ENCODE measurements around the gene PTPRR. TPM values are rescaled to one million over a fixed set of nuclear protein-coding genes. Genes with fewer than 3 reads are reported as not detected.

Gene PTPRR
- not detected for total RNA-seq

GRCh38 chr12:70920251-70920851, at the start of gene PTPRR:
PTPRR (minus strand) TSS chr12:70920738; CDS start chr12:70920390, 348 bp downstream.
- H3K27me3 ChIP-seq, result peaks cover 26% of the 10 kb centered on the region
- peaks cover 4% of the 10 kb centered on the region for H3K4me1 ChIP-seq
- TF ChIP-seq EP300 (IDR thresholded peaks at IDR 0.05), result no peak
- no peak for TF ChIP-seq POLR2A (IDR thresholded peaks at IDR 0.05)
- no peak for TF ChIP-seq CTCF (IDR thresholded peaks at IDR 0.05)
- no peak for TF ChIP-seq POLR2AphosphoS5 (IDR thresholded peaks at IDR 0.05)
- 6% methylated on average over 20 of the region's 29 CpGs for WGBS
- peak within 1 kb of the TSS; percentile 9 for H3K4me3 ChIP-seq
- H3K27ac ChIP-seq, result no peak within 1 kb of the TSS
- H3K9me3 ChIP-seq, result no peaks in the 10 kb centered on the region
- no peaks in the 10 kb centered on the region for H3K36me3 ChIP-seq
- DNase-seq (ENCODE audit: low spot score in 2 of 2), result no peak

GRCh38 chr12:70966996-70967790, 46.7 kb upstream of the PTPRR start:
- Histone ChIP-seq H3K36me3 (no peaks in the 10 kb centered on the region), H3K27me3 (no peaks in the 10 kb centered on the region), H3K4me1 (no peaks in the 10 kb centered on the region), H3K4me3 (no peak overlapping the region), H3K9me3 (no peaks in the 10 kb centered on the region), H3K27ac (no peak overlapping the region)
- no peak for DNase-seq (ENCODE audit: low spot score in 2 of 2)
- TF ChIP-seq POLR2A (IDR thresholded peaks at IDR 0.05) (no peak), POLR2AphosphoS5 (IDR thresholded peaks at IDR 0.05) (no peak), EP300 (IDR thresholded peaks at IDR 0.05) (no peak), CTCF (IDR thresholded peaks at IDR 0.05) (no peak)
- 83% methylated on average over 8 of the region's 8 CpGs for WGBS

- no peak for DNase-seq (ENCODE audit: low spot score in 2 of 2)
- WGBS, result 86% methylated on average over 2 of the region's 2 CpGs
Observed at GRCh38 chr12:70966046-70966445, 45.5 kb upstream of the PTPRR start.

GRCh38 chr12:70964867-70965510, 44.5 kb upstream of the PTPRR start:
- Histone ChIP-seq H3K4me3 (no peak overlapping the region), H3K36me3 (no peaks in the 10 kb centered on the region), H3K27me3 (no peaks in the 10 kb centered on the region), H3K27ac (no peak overlapping the region), H3K9me3 (no peaks in the 10 kb centered on the region), H3K4me1 (no peaks in the 10 kb centered on the region)
- TF ChIP-seq POLR2A (IDR thresholded peaks at IDR 0.05) (no peak), EP300 (IDR thresholded peaks at IDR 0.05) (no peak), POLR2AphosphoS5 (IDR thresholded peaks at IDR 0.05) (no peak), CTCF (IDR thresholded peaks at IDR 0.05) (no peak)
- 81% methylated on average over 4 of the region's 4 CpGs for WGBS
- DNase-seq (ENCODE audit: low spot score in 2 of 2), result no peak

More at GRCh38 chr12:70966046-70966445, 45.5 kb upstream of the PTPRR start:
- H3K27ac ChIP-seq, result no peak overlapping the region
- no peak overlapping the region for H3K4me3 ChIP-seq
- H3K4me1 ChIP-seq, result no peaks in the 10 kb centered on the region
- TF ChIP-seq EP300 (IDR thresholded peaks at IDR 0.05) (no peak), POLR2A (IDR thresholded peaks at IDR 0.05) (no peak), CTCF (IDR thresholded peaks at IDR 0.05) (no peak), POLR2AphosphoS5 (IDR thresholded peaks at IDR 0.05) (no peak)
- no peaks in the 10 kb centered on the region for H3K27me3 ChIP-seq
- H3K36me3 ChIP-seq, result no peaks in the 10 kb centered on the region
- H3K9me3 ChIP-seq, result no peaks in the 10 kb centered on the region

Data from suprapubic skin (tissue), 4 donors.